PC-9 (cell line): Measurements from ENCODE around the gene SLC39A9. TPM values are rescaled to one million over a fixed set of nuclear protein-coding genes. Genes with fewer than 3 reads are reported as not detected.

Source experiments
- BruUV-seq: library from RNA; stranded (reverse); fragments of 400-500 nt; replicated peaks from 2 replicates; lab custom pipeline; 2021; lab: Mats Ljungman, UMichigan
- CTCF ChIA-PET: fragments of 300-600 bp; sonication (Branson Sonifier 250); formaldehyde crosslinking; loops from one replicate; lab custom pipeline; 2022; ENCODE audit warnings: antibody characterized with exemption; lab: Charles Lee
- POLR2A ChIA-PET: fragments of 300-600 bp; sonication (Branson Sonifier 250); formaldehyde crosslinking; loops from one replicate; lab custom pipeline; 2022; ENCODE audit warnings: antibody characterized with exemption; ENCODE audit not compliant: unreplicated experiment; lab: Charles Lee
- DNase-seq, 2 experiments: peaks; one replicate each; pipeline versions ENCODE4 v3.0.0 to v3.0.0-alpha.2; 2015 to 2022; ENCODE audit warnings: mixed read lengths in 1 of 2
- H2AFZ ChIP-seq: fragments of 200-600 bp; sonication (generic); 2 replicates; pipeline ENCODE4 v1.8.1; 2017; ENCODE audit warnings: antibody characterized with exemption
- H3F3A ChIP-seq: fragments of 200-600 bp; sonication (generic); 2 replicates; pipeline ENCODE4 v1.8.1; 2017; ENCODE audit warnings: antibody characterized with exemption, mild to moderate bottlenecking, low read depth; ENCODE audit not compliant: insufficient read depth
- H3K27ac ChIP-seq: fragments of 200-600 bp; sonication (generic); 2 replicates; pipeline ENCODE4 v1.6.1; 2016; ENCODE audit warnings: mixed run types
- H3K27me3 ChIP-seq: fragments of 200-600 bp; sonication (generic); 2 replicates; pipeline ENCODE4 v1.6.1; 2016; ENCODE audit warnings: low read depth, mixed run types; ENCODE audit not compliant: insufficient read depth
- H3K36me3 ChIP-seq: fragments of 200-600 bp; sonication (generic); 2 replicates; pipeline ENCODE4 v1.6.1; 2016; ENCODE audit warnings: low read depth, mixed run types
- H3K4me1 ChIP-seq: fragments of 200-600 bp; sonication (generic); replicated peaks from 2 replicates; pipeline ENCODE4 v1.6.1; 2016; ENCODE audit warnings: mixed run types; ENCODE audit not compliant: insufficient read depth
- H3K4me2 ChIP-seq: fragments of 200-600 bp; sonication (generic); 2 replicates; pipeline ENCODE4 v1.6.1; 2017; ENCODE audit warnings: mixed run types
- H3K4me3 ChIP-seq: fragments of 200-600 bp; sonication (generic); 2 replicates; pipeline ENCODE4 v1.6.1; 2016; ENCODE audit warnings: mixed run types
- H3K79me2 ChIP-seq: fragments of 200-600 bp; sonication (generic); 2 replicates; pipeline ENCODE4 v1.6.1; 2017; ENCODE audit warnings: low read depth, mixed run types
- H3K9me2 ChIP-seq: fragments of 200-600 bp; sonication (generic); 2 replicates; pipeline ENCODE4 v1.8.1; 2017; ENCODE audit warnings: mild to moderate bottlenecking; ENCODE audit not compliant: insufficient read depth
- H3K9me3 ChIP-seq: fragments of 200-600 bp; sonication (generic); 2 replicates; pipeline ENCODE4 v1.8.1; 2016; ENCODE audit warnings: low read depth; ENCODE audit not compliant: insufficient read depth
- H4K20me1 ChIP-seq: fragments of 200-600 bp; sonication (generic); 2 replicates; pipeline ENCODE4 v1.8.1; 2017; ENCODE audit not compliant: insufficient read depth
- EZH2 ChIP-seq: fragments of 200-600 bp; sonication (generic); IDR thresholded peaks from 2 replicates; pipeline ENCODE4 v1.8.0; 2017; ENCODE audit warnings: antibody characterized with exemption, low read depth
- intact Hi-C: fragments of 100-400 bp; cut with micrococcal nuclease; formaldehyde crosslinking; loops from one replicate; pipeline ENCODE4 v1.10.0; 2022; ENCODE audit not compliant: unreplicated experiment
- total RNA-seq: library from RNA; stranded (reverse); gene quantifications from 2 replicates; pipeline ENCODE4 v1.2.3, GENCODE V29; 2021
- TF ChIP-seq, protein P1 (sequence below): fragments of 200-600 bp; sonication (generic); conservative IDR thresholded peaks from 2 replicates; pipeline ENCODE4 v1.6.1; 2017; ENCODE audit warnings: mixed run types, antibody characterized with exemption, mild to moderate bottlenecking, moderate library complexity

SLC39A9 gene
- total RNA-seq, 1 experiment from 2014 or later = 95.1 TPM

GRCh38 chr14:69366761-69367160, 31.7 kb upstream of the SLC39A9 start:
- no peaks in the 10 kb centered on the region for H3K27me3 ChIP-seq
- no peaks in the 10 kb centered on the region for H4K20me1 ChIP-seq
- no peaks in the 10 kb centered on the region for H3K36me3 ChIP-seq
- H3K4me3 ChIP-seq = no peak overlapping the region
- POLR2A ChIA-PET = no interaction called here
- TF ChIP-seq, protein P1, sequence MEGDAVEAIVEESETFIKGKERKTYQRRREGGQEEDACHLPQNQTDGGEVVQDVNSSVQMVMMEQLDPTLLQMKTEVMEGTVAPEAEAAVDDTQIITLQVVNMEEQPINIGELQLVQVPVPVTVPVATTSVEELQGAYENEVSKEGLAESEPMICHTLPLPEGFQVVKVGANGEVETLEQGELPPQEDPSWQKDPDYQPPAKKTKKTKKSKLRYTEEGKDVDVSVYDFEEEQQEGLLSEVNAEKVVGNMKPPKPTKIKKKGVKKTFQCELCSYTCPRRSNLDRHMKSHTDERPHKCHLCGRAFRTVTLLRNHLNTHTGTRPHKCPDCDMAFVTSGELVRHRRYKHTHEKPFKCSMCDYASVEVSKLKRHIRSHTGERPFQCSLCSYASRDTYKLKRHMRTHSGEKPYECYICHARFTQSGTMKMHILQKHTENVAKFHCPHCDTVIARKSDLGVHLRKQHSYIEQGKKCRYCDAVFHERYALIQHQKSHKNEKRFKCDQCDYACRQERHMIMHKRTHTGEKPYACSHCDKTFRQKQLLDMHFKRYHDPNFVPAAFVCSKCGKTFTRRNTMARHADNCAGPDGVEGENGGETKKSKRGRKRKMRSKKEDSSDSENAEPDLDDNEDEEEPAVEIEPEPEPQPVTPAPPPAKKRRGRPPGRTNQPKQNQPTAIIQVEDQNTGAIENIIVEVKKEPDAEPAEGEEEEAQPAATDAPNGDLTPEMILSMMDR = no peak
- TF ChIP-seq EZH2 = no peak
- no peaks in the 10 kb centered on the region for H3K79me2 ChIP-seq
- H2AFZ ChIP-seq = no peak overlapping the region
- intact Hi-C loops = no loop called here
- CTCF ChIA-PET = no interaction called here
- H3K9me3 ChIP-seq = no peaks in the 10 kb centered on the region
- no peaks in the 10 kb centered on the region; the same call in 1 of the 2 replicates for H3F3A ChIP-seq
- H3K9me2 ChIP-seq = no peaks in the 10 kb centered on the region
- H3K4me1 ChIP-seq = no peaks in the 10 kb centered on the region
- no peak for DNase-seq
- no peak overlapping the region for H3K4me2 ChIP-seq
- H3K27ac ChIP-seq = no peak overlapping the region
- no TSS peak for BruUV-seq

DNA sequence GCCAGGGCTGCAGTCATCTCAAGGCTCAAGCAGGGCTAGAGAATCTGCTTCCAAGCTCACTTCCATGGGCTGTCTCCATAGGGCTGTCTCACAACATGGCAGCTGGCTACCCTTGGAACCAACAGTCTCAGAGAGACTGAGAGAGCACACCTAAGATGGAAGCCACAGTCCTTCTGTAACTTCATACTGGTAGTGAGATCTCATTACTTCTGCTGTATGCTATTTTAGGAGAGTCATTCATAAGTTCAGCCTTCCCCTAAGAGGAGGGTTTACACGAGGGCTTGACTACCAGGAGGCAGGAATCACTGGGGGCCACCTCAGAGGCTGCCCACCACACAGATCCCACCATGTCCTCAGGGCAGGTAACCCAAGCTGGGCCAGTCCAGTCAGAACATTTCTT, 30.1 kb upstream of the SLC39A9 start:
- no peaks in the 10 kb centered on the region for H3K27me3 ChIP-seq
- H3K36me3 ChIP-seq = no peaks in the 10 kb centered on the region
- TF ChIP-seq, protein P1 = no peak
- TF ChIP-seq EZH2 = no peak
- no peaks in the 10 kb centered on the region for H4K20me1 ChIP-seq
- no peaks in the 10 kb centered on the region for H3K9me3 ChIP-seq
- DNase-seq = no peak
- H3F3A ChIP-seq = no peaks in the 10 kb centered on the region; the same call in 1 of the 2 replicates
- H3K79me2 ChIP-seq = no peaks in the 10 kb centered on the region
- ChIA-PET CTCF (no interaction called here), POLR2A (no interaction called here)
- H3K4me3 ChIP-seq = no peak overlapping the region
- no TSS peak for BruUV-seq
- H2AFZ ChIP-seq = no peak overlapping the region
- no peaks in the 10 kb centered on the region for H3K9me2 ChIP-seq
- intact Hi-C loops = no loop called here
- no peaks in the 10 kb centered on the region for H3K4me1 ChIP-seq
- no peak overlapping the region for H3K4me2 ChIP-seq
- H3K27ac ChIP-seq = no peak overlapping the region

DNA sequence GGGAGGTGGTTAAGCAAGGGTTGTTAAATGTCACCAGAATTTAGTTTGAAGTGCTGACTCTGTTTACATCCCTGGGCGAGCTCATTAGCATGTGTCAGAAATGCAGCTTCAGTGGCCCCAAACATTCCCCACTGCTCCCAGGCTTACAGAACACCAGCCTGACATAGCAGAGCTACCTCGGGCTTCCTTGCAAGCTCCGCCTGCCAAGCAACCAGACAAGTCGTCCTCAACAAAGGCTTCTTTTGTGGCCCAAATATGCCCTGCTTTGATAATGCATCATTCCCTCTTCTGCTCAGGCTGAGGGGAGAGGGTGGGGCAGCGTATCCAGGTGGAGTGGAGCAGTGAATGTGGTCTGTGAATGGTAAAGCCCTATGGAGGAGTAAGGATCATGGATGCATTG, 28.4 kb upstream of the SLC39A9 start:
- TF ChIP-seq, protein P1 = no peak
- no peak for TF ChIP-seq EZH2
- H3K9me3 ChIP-seq = peaks cover 5% of the 10 kb centered on the region; the same call in 1 of the 2 replicates
- intact Hi-C loops = no loop called here
- DNase-seq = no peak
- H2AFZ ChIP-seq = no peak overlapping the region
- H3F3A ChIP-seq = peaks cover 6% of the 10 kb centered on the region; the same call in 1 of the 2 replicates
- no peak overlapping the region for H3K4me3 ChIP-seq
- peaks cover 5% of the 10 kb centered on the region; the same call in 1 of the 2 replicates for H3K36me3 ChIP-seq
- no peaks in the 10 kb centered on the region for H3K27me3 ChIP-seq
- no peaks in the 10 kb centered on the region for H4K20me1 ChIP-seq
- H3K4me2 ChIP-seq = no peak overlapping the region
- H3K27ac ChIP-seq = no peak overlapping the region
- no peaks in the 10 kb centered on the region for H3K4me1 ChIP-seq
- H3K79me2 ChIP-seq = no peaks in the 10 kb centered on the region
- ChIA-PET CTCF (no interaction called here), POLR2A (no interaction called here)
- H3K9me2 ChIP-seq = no peaks in the 10 kb centered on the region
- no TSS peak for BruUV-seq
